CD1c-positive myeloid dendritic cell (primary cell): ENCODE data around the gene ARRB2.
A peak's percentile ranks its signal among the peaks of the same experiment; 100 is the strongest.
"Not testable (repeated sequence)": the region's sequence is repeated elsewhere in the genome, so short reads cannot be mapped to it uniquely, and the experiment has no call there.

Experiments
- DNase-seq: peaks from one replicate; pipeline ENCODE4 v3.0.0-alpha.2; 2016; ENCODE audit errors: extremely low spot score

ARRB2 gene

DNA sequence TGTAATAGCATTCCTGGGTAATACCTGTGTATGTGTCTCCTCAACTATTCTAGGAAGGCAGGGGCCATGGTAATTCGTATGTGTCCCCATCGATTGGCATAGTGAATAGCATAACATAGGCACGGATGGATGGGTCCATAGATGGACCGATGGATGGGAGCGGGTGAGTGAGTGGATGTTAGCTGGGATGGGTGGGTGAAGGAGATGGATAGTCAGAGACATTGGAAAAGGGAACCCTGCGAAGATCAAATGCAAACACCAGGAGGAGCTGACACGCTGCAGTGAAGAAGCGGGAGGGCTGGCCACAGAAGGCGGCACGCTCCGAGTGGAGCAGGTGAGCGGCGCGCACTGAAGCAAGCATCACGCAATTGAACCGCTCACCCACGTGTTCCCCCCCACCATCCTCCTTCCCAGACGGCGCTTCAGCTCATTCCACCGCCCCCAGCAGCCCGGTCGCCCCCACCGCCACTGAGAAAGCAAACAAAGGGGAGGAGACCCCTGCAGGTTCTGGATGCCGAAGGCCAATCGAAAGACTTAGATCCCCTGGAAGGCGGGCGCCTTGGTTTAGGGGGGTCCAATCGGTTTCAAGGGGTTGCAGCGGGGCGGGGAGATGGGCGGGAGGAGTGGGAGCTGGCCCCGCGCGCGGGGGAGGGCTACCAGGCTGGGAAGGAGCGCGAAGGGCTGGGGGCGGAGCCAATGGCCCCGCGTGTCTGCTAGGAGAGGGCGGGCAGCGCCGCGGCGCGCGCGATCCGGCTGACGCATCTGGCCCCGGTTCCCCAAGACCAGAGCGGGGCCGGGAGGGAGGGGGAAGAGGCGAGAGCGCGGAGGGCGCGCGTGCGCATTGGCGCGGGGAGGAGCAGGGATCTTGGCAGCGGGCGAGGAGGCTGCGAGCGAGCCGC lies at the start of gene ARRB2:
Gene ARRB2 (plus strand): TSS at position 839 of the 899 bp plus-strand sequence. CDS start 90 bp downstream, outside the sequence.
- peak; percentile 99 for DNase-seq

DNA sequence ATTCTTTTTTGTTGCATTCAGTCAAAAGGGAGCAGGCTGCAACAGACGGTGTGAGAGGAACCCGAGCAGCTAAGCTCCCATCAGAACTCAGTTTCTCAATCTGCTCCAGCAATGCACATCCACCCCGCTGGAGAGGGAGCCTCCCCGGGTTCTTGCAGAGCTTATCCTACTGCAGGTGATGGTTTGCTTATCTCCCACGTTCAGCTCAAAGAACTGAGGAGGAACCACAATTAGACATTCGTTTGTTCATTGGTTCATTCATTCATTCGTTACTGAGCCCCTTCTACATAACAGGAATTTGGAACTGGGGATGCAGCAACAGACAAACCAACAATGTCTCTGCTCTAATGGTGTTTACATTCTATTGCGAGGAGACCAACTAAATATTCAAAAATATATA lies 46.7 kb upstream of the ARRB2 start:
- no peak for DNase-seq

DNA sequence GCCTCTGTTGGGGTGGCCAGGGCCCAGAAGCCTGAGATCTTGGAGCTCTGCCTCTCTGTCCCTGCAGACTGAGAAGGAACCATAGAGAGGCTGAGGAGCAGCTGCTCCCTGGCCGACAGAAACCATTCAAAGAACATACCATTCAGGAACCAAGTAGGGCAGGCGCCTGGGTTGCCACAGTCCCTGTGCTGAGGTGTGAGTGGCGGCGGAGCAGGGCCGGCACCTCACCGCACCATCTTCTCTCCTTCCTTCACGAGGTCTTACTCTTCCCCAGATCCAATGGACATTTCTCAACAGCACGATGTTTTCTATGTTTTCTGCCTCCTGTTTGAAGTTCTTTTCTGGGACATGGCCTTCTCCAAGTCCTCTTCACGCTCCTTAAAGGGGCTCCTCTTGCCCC lies 46.2 kb upstream of the ARRB2 start:
- DNase-seq: no peak

DNA sequence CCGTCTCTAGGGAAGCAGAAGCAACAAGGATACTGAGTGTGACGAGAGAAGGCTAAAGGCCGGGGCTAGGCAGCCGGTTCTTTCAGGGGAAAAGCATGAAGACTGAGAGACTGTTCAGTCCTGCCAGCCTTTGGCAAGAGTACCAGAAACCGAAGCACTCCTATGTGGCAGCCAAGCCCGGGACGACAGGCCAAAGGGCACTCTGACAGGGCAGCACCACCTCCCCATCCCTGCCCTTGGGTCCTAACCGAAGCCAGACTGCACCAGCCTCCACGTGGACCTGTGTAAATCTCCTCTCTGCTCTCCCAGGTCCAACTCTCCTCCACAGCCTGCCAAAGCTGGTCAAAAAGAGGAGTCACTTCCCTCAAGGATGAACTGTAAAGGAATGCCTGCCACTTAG lies 45.4 kb upstream of the ARRB2 start:
- no peak for DNase-seq

DNA sequence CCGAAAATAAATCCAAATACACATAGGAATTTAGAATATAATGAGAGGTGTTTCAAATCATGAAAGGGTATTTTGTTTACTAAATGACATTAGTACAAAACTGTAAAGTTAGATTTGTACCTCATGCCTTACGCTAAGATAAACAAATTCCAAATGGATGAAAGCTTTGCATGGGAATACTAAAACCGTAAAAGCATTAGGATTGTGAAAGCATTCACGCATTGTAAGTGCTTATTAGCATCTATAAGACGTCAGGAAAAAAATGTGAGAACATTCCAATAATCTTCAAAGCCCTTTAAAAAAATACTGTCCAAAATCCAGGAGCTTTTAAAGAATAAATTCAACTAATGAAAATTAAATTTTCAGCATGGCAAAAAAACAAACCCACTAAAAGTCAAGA lies 44.1 kb upstream of the ARRB2 start:
- no peak for DNase-seq

DNA sequence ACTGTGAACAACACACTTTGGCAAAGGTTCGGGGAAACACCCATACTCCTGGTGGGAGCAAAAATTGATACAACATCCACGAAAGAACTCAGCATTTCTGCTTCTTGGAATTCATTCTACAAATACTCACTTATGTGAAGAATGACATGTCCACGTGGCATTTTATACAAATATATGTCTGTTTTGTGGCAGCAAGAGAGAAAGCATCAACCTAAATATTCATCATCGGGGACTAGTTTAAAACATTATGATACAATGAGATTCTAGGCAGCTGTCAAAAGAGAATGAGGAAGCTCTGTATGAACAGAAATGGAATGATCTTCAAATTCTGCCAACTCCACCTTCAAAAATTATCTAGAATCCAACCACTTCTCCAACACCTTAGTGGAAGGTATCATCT lies 43.3 kb upstream of the ARRB2 start:
- no peak for DNase-seq

DNA sequence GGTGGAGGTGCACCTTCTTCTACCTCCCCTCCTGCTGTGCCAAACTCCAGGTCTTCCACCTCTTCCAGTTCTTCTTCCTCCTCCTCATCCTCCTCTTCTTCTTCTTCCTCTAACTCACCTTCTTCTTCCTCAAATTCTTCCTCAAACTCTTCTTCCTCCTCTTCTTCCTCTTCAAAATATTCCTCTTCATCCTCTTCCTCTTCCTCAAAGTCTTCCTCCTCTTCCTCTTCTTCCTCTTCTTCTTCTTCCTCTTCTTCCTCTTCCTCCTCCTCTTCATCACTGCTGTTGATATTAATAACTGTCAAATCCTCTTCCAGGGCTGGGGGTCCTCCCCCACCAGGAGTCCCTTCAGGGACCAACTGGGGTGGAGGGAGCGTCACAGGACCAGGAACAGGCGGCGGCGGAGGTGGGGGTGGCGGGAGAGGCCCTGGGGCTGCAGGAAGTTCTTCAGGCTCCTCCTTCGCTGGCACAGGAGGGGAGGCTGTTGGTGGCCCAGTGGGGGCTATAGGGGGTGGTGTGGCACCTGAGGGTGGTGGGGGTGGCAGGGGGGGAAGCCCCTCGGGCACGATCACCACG lies 38.3 kb upstream of the ARRB2 start:
- DNase-seq: no peak

DNA sequence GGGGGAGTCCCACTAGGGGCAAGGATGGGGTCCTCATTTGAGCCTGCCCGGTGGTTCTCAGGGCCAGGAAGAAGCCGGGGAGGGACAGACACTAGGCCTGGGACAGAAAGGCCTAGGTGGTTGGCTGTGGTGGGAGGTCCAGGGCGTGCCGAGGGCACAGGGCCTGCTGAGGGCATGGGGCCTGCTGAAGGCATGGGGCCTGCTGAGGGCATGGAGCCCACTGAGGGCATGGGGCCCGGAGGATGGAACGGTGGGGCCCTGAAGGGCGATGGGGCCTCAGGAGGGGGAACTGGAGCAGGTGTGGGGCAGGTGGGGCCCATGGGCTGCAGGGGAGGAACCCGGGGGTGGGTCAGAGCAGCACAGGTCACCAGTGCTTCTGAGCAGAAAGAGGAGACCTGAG lies 37.7 kb upstream of the ARRB2 start:
- DNase-seq: no peak

DNA sequence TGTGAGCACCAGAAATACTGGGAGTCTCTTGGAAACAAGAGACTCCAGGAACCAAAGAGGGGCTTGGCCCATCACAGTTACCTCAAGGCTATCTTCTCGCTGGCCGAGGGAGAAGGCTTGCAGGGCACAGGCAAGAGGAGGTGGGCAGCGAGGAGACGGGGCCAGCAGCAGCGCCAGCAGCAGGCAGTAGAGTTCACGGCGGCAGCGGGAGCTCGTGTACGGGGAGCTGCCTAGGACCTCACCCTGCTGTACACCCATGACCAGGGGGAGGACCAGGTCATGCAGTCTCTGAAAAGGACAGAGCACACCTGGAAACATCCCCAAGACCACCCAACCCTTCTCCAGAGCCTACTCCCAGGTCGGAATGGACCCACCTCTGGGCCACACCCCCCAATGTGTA lies 37.3 kb upstream of the ARRB2 start:
- no peak for DNase-seq

DNA sequence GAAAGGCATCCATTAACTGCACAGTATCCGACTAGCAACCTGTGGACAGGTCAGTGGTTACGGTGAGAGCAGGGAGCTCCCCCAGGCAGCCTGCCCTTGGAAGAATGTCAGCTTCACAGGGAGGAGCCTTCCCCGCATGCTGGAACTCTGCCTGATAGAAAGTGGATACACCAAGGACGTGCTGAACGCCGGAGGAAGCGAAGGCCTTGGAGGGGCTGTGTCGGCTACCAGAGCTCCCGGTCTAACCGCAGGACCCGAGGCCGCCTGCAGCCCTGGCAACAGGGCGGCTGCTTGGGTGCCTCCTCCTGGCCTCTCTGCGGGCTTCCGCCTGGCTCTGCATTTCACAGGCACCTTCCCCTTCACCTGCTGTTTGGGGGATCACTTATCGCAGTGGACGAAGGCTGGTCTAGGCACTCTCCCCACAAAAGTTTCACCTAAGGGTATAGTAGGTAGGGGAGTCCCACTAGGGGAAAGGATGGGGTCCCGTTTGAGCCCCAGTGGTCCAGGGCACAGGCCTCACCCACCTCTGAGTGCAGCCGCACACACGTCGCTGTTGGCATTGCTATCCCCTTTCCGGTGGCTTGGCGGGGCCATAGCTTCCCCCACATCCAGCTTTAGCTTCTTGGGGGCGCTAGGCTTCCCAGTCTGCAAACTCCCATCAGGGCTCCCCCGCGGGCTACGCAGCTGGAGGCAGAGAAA lies 36.3 kb upstream of the ARRB2 start:
- DNase-seq: no peak

DNA sequence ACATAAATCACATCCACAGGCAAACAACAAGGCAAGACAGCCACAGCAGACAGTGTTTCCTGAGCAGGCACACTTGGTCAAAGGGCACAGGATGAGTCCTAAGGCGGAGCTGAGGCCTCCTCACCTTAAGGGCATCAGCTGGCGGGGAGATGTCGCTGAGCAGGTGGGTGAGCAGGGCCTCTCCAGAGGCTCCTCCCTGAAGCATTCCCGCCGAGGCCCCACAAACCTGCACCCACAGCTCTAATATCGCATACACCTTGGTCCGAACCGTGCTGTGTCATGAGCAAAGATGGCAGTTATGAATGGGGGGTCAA lies 35.8 kb upstream of the ARRB2 start:
- no peak for DNase-seq

DNA sequence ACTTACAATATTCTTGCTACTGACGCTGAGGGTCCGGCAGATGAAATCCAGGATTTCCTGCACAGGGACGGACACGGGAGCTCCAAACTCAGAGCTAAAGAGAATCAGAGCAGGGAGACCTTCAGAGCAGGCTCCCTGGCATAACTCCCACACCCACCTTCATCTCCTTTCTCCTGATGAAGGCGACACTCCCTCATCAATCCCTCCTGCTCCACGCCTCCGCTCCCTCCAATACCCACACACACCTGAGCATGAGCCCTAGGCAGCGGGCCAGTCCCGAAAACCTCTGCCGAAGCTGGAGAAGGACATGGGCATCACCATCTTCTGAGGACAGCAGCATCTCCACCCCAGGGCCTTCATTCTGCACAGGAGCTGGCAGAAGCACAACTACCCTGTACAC lies 34.6 kb upstream of the ARRB2 start:
- DNase-seq: no peak

DNA sequence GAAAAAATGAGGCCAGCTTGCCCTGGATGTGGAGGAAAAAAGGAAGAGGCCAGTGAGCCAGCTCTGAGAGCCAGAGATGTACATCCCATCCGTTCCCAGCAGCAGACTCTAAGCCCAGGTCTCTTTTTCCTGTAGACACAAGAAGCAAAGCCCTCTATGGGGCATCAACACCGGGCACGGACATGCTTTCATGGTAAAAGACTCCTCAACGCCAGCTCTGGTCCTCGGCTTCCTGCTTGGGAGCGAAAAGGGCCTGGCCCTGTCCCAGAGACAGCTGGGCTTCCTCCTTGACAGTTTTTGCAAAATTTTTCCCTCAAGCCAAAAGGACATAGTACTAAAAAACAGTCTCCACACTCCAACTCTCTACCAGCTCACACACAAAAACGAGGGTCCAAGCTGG lies 33.6 kb upstream of the ARRB2 start:
- no peak for DNase-seq

DNA sequence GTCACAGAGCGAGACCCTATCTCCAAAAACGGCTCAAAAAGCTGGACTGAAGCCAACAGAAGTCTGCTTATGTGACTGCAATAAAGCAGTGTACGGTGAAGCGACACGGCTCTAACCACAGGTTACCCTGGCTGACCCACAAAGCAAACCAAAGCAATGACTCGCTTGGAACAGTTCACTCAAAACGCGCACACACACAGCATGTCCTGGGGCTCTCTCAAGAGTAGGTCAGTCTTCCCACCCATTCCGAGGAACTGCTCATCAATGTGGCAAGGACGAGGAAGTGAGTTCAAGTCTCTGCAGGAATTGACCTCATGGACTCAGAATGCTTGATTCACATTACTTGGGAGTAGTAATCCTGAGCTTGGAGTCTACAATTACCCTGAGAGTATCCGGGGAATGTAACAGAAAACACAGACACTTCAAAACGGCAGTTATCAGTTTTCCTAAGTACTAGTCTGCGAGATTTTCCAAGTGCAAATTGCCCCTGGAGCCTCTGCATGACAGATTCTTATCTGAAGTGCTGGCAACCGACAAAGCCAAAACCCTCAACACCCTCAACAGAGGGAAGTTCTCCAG lies 31.9 kb upstream of the ARRB2 start:
- peak; percentile 95 for DNase-seq

DNA sequence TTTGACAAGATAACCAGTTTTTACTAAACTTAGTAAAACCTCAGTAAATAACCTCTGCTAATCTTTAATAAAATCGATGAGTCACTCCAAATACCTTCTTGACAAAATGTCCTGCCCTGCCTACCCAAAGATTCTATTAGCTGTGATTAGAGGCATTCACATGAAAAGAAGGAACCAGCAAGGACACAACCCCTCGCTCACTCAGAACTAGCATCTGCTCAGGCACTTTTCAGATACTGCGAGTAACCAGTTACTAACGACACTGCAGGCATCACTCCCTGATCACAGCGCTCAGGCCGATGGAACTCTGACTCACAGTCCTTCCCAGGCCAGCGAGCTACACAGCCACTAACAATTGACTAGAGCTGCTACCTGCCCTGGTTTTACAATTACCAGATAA lies 30.8 kb upstream of the ARRB2 start:
- DNase-seq: peak; percentile 82

DNA sequence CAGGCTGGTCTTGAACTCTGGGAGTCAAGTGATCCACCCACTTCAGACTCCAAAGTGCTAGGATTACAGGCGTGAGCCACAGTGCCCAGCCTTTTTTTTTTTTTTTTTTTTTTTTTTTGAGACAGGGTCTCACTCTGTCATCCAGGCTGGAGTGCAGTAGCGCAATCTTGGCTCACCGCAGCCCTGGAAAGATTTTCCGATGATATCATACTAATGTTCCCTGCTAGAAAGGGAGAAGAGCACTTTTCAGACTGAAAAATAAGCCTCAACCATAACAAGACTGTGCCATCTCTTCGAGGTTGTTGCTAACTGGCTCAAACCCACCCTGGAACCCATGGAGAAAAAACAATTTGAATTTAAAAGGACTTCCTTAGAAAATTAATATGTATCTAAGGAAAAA lies 26.7 kb upstream of the ARRB2 start:
- not testable (repeated sequence) for DNase-seq

DNA sequence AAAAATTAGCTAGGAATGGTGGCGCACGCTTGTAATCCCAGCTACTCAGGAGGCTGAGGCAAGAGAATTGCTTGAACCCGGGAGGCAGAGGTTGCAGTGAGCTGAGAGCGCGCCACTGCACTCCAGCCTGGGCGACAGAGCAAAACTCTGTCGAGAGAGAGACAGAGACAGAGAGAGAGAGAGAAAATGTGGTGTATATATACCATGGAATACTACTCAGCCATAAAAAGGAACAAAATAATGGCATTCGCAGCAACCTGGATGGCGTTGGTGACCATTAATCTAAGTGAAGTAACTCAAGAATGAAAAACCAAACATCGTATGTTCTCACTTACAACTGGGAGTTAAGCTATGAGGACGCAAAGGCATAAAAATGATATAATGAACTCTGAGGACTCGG lies 20.6 kb upstream of the ARRB2 start:
- DNase-seq: not testable (repeated sequence)

DNA sequence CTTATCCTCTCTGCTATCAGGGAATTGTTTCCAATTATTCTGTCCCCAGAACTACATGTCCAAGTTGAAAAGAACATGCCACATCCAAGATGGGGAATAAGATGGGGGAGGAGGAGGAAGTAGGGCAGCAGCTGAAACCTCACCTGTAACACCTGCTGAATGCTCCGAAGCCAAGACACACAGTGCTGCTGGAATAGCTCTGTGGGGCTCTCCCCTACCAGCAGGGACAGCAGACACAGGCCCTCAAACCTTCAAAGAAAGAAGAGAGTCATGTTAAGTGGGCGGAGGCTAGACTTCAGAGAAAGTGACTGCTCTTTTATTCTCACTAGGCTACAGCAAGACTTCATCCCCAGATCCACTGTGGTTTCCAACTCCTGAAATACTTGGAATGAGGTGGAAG lies 19.7 kb upstream of the ARRB2 start:
- no peak for DNase-seq

DNA sequence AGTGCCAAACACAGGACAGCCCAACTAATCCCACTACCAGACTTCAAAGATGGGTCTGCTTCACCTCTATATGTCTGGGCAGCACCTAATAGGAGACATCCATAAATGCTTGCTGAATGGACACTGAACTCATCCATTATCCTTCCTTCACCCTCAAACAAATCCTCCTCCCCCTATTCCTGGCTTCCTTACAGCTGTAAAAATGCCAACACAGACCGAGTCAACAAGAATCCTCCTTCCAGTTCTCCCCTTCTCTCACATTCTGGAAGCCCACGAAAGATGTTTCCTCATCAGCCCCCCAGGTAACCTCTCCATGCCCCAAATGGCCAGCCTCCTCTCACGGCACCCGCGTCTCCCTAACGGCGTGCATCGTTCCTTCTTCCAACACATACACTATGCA lies 18.7 kb upstream of the ARRB2 start:
- no peak for DNase-seq

DNA sequence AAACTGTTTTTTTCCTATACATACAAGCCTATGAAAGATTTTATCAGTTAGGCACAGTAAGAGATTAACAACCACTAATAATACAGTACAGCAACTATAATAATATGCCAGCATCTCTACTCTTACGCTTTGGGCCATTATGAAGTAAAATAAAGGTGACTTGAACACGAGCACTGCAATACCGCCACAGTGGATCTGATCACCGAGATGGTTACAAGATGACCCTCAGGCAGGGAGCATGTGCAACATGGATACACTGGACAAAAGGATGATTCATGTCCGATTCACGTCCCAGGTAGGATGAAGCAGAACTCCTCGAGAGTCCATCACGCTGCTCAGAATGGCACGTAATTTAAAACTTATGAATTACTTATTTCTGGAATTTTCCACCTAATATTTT lies 17.0 kb upstream of the ARRB2 start:
- no peak for DNase-seq

DNA sequence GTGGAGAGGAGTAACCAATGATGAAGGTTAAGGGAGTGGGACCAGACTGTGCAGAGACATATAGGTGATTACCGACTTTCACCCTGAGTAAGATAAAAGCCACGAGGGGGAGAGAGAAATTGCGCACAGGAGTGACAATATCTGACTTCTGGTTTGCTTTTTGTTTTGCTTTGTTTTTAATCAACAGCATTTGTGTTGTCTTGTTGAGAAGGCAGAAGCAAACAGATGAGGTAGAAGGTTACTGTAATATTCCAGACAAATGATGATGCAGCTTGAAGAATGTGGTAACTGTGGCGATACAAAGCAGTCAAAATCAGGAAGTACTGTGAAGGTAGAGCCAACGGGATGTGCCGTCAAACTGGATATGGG lies 14.0 kb upstream of the ARRB2 start:
- peak; percentile 79 for DNase-seq

DNA sequence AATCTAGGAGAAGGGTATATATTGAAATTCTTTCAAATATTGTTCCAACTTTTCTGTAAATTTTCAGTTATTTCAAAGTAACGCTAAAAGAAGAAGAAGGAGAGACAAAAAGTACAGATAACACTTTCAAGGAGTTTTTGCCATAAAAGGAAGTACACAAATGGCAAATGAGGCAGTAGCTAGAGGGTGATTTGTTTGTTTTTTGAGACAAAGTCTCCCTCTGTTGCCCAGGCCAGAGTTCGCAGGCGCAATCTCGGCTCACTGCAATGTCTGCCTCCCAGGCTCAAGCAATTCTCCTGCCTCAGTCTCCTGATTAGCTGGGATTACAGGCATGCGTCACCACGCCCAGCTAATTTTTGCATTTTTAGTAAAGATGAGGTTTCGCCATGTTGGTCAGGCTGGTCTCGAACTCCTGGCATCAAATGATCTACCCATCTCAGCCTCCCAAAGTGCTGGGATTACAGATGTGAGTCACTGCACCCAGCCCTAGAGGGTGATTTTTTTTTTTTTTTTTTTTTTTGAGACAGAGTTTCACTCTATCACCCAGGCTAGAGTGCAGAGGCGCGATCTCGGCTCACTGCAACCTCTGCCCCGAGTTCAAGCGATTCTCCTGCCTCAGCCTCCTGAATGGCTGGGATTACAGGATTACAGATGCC lies 10.9 kb upstream of the ARRB2 start:
- DNase-seq: peak; percentile 70
